ENCODE measurements around the gene DIP2A.
"Not testable (repeated sequence)": the region's sequence is repeated elsewhere in the genome, so short reads cannot be mapped to it uniquely, and the experiment has no call there.

The DIP2A gene

GRCh38 chr21:46442938-46443337, 15.8 kb upstream of the DIP2A start:
- Histone ChIP-seq H3K27ac (ENCODE audit: insufficient read depth, low read depth, low read length, poor library complexity, severe bottlenecking) (no peak overlapping the region), H3K36me3 (ENCODE audit: control insufficient read depth, insufficient read depth, low read length) (peaks cover 32% of the 10 kb centered on the region)
- WGBS, 2 experiments, result 90 to 92% methylated on average over 15 of the region's 15 CpGs

GRCh38 chr21:46443910-46444309, 14.8 kb upstream of the DIP2A start:
- Histone ChIP-seq H3K4me1 (ENCODE audit: control insufficient read depth, insufficient read depth, low read length) (no peaks in the 10 kb centered on the region), H3K27ac (ENCODE audit: insufficient read depth, low read depth, low read length, poor library complexity, severe bottlenecking) (no peak overlapping the region), H3K27me3 (ENCODE audit: control insufficient read depth, insufficient read depth, low read length, poor library complexity, severe bottlenecking) (no peaks in the 10 kb centered on the region), H3K4me3 (ENCODE audit: insufficient read depth, low read depth, low read length) (no peak overlapping the region), H3K36me3 (ENCODE audit: control insufficient read depth, insufficient read depth, low read length) (peaks cover 28% of the 10 kb centered on the region), H3K9me3 (ENCODE audit: control insufficient read depth, low read length) (no peaks in the 10 kb centered on the region)
- WGBS, 2 experiments, result 89 to 93% methylated on average over 8 of the region's 8 CpGs

More at GRCh38 chr21:46442938-46443337, 15.8 kb upstream of the DIP2A start:
- Histone ChIP-seq H3K4me1 (ENCODE audit: control insufficient read depth, insufficient read depth, low read length) (no peaks in the 10 kb centered on the region), H3K27me3 (ENCODE audit: control insufficient read depth, insufficient read depth, low read length, poor library complexity, severe bottlenecking) (no peaks in the 10 kb centered on the region), H3K9me3 (ENCODE audit: control insufficient read depth, low read length) (no peaks in the 10 kb centered on the region), H3K4me3 (ENCODE audit: insufficient read depth, low read depth, low read length) (no peak overlapping the region)

- H3K27me3 ChIP-seq (ENCODE audit: control insufficient read depth, insufficient read depth, low read length, poor library complexity, severe bottlenecking), result no peaks in the 10 kb centered on the region
- 92 to 94% methylated on average over 5 of the region's 5 CpGs for WGBS, 2 experiments
- H3K4me1 ChIP-seq (ENCODE audit: control insufficient read depth, insufficient read depth, low read length), result no peaks in the 10 kb centered on the region
- H3K36me3 ChIP-seq (ENCODE audit: control insufficient read depth, insufficient read depth, low read length), result peaks cover 4% of the 10 kb centered on the region
- no peak overlapping the region for H3K27ac ChIP-seq (ENCODE audit: insufficient read depth, low read depth, low read length, poor library complexity, severe bottlenecking)
- H3K4me3 ChIP-seq (ENCODE audit: insufficient read depth, low read depth, low read length), result no peak overlapping the region
- no peaks in the 10 kb centered on the region for H3K9me3 ChIP-seq (ENCODE audit: control insufficient read depth, low read length)
These were observed 10.6 kb upstream of the DIP2A start for GRCh38 chr21:46448108-46448507.

GRCh38 chr21:46448855-46449254, 9.8 kb upstream of the DIP2A start:
- not testable (repeated sequence) for H3K27ac ChIP-seq (ENCODE audit: insufficient read depth, low read depth, low read length, poor library complexity, severe bottlenecking); H3K36me3 ChIP-seq (ENCODE audit: control insufficient read depth, insufficient read depth, low read length); H3K27me3 ChIP-seq (ENCODE audit: control insufficient read depth, insufficient read depth, low read length, poor library complexity, severe bottlenecking); H3K4me1 ChIP-seq (ENCODE audit: control insufficient read depth, insufficient read depth, low read length); H3K9me3 ChIP-seq (ENCODE audit: control insufficient read depth, low read length); H3K4me3 ChIP-seq (ENCODE audit: insufficient read depth, low read depth, low read length)
- WGBS, 2 experiments, result 97 to 98% methylated on average over 6 of the region's 6 CpGs

GRCh38 chr21:46452710-46453109, 6.0 kb upstream of the DIP2A start:
- 93 to 95% methylated on average over 5 of the region's 5 CpGs for WGBS, 2 experiments
- H3K4me3 ChIP-seq (ENCODE audit: insufficient read depth, low read depth, low read length), result no peak overlapping the region
- no peaks in the 10 kb centered on the region for H3K4me1 ChIP-seq (ENCODE audit: control insufficient read depth, insufficient read depth, low read length)
- no peak overlapping the region for H3K27ac ChIP-seq (ENCODE audit: insufficient read depth, low read depth, low read length, poor library complexity, severe bottlenecking)
- H3K27me3 ChIP-seq (ENCODE audit: control insufficient read depth, insufficient read depth, low read length, poor library complexity, severe bottlenecking), result no peaks in the 10 kb centered on the region
- H3K36me3 ChIP-seq (ENCODE audit: control insufficient read depth, insufficient read depth, low read length), result no peaks in the 10 kb centered on the region
- no peaks in the 10 kb centered on the region for H3K9me3 ChIP-seq (ENCODE audit: control insufficient read depth, low read length)

- Histone ChIP-seq H3K27me3 (ENCODE audit: control insufficient read depth, insufficient read depth, low read length, poor library complexity, severe bottlenecking) (no peaks in the 10 kb centered on the region), H3K4me1 (ENCODE audit: control insufficient read depth, insufficient read depth, low read length) (no peaks in the 10 kb centered on the region), H3K36me3 (ENCODE audit: control insufficient read depth, insufficient read depth, low read length) (no peaks in the 10 kb centered on the region), H3K27ac (ENCODE audit: insufficient read depth, low read depth, low read length, poor library complexity, severe bottlenecking) (no peak overlapping the region), H3K4me3 (ENCODE audit: insufficient read depth, low read depth, low read length) (no peak overlapping the region), H3K9me3 (ENCODE audit: control insufficient read depth, low read length) (no peaks in the 10 kb centered on the region)
- 59 to 62% methylated on average over 3 of the region's 3 CpGs for WGBS, 2 experiments
These were observed 4.5 kb upstream of the DIP2A start for GRCh38 chr21:46454142-46454541.

GRCh38 chr21:46454634-46455390, 3.9 kb upstream of the DIP2A start:
- Histone ChIP-seq H3K36me3 (ENCODE audit: control insufficient read depth, insufficient read depth, low read length) (no peaks in the 10 kb centered on the region), H3K4me1 (ENCODE audit: control insufficient read depth, insufficient read depth, low read length) (no peaks in the 10 kb centered on the region)
- 88 to 95% methylated on average over 4 of the region's 4 CpGs for WGBS, 2 experiments

GRCh38 chr21:46455575-46456385, 2.9 kb upstream of the DIP2A start:
- Histone ChIP-seq H3K27me3 (ENCODE audit: control insufficient read depth, insufficient read depth, low read length, poor library complexity, severe bottlenecking) (no peaks in the 10 kb centered on the region), H3K4me3 (ENCODE audit: insufficient read depth, low read depth, low read length) (no peak overlapping the region), H3K27ac (ENCODE audit: insufficient read depth, low read depth, low read length, poor library complexity, severe bottlenecking) (no peak overlapping the region), H3K4me1 (ENCODE audit: control insufficient read depth, insufficient read depth, low read length) (no peaks in the 10 kb centered on the region), H3K9me3 (ENCODE audit: control insufficient read depth, low read length) (no peaks in the 10 kb centered on the region), H3K36me3 (ENCODE audit: control insufficient read depth, insufficient read depth, low read length) (no peaks in the 10 kb centered on the region)
- WGBS, 2 experiments, result 89 to 95% methylated on average over 10 of the region's 10 CpGs

More at GRCh38 chr21:46454634-46455390, 3.9 kb upstream of the DIP2A start:
- Histone ChIP-seq H3K9me3 (ENCODE audit: control insufficient read depth, low read length) (no peaks in the 10 kb centered on the region), H3K4me3 (ENCODE audit: insufficient read depth, low read depth, low read length) (no peak overlapping the region), H3K27ac (ENCODE audit: insufficient read depth, low read depth, low read length, poor library complexity, severe bottlenecking) (no peak overlapping the region), H3K27me3 (ENCODE audit: control insufficient read depth, insufficient read depth, low read length, poor library complexity, severe bottlenecking) (no peaks in the 10 kb centered on the region)

GRCh38 chr21:46456750-46457149, 1.9 kb upstream of the DIP2A start:
- WGBS, 2 experiments, result 95 to 97% methylated on average over 4 of the region's 4 CpGs
- no peak overlapping the region for H3K4me3 ChIP-seq (ENCODE audit: insufficient read depth, low read depth, low read length)

GRCh38 chr21:46457801-46458314, 833 bp upstream of the DIP2A start:
- H3K27me3 ChIP-seq (ENCODE audit: control insufficient read depth, insufficient read depth, low read length, poor library complexity, severe bottlenecking), result no peaks in the 10 kb centered on the region
- no peaks in the 10 kb centered on the region for H3K9me3 ChIP-seq (ENCODE audit: control insufficient read depth, low read length)
- peak overlapping the region; percentile 79 for H3K27ac ChIP-seq (ENCODE audit: insufficient read depth, low read depth, low read length, poor library complexity, severe bottlenecking)
- 3 to 5% methylated on average over 30 of the region's 30 CpGs for WGBS, 2 experiments
- H3K36me3 ChIP-seq (ENCODE audit: control insufficient read depth, insufficient read depth, low read length), result no peaks in the 10 kb centered on the region
- H3K4me3 ChIP-seq (ENCODE audit: insufficient read depth, low read depth, low read length), result peak overlapping the region; percentile 60
- H3K4me1 ChIP-seq (ENCODE audit: control insufficient read depth, insufficient read depth, low read length), result no peaks in the 10 kb centered on the region

More at GRCh38 chr21:46456750-46457149, 1.9 kb upstream of the DIP2A start:
- no peaks in the 10 kb centered on the region for H3K27me3 ChIP-seq (ENCODE audit: control insufficient read depth, insufficient read depth, low read length, poor library complexity, severe bottlenecking)
- no peaks in the 10 kb centered on the region for H3K4me1 ChIP-seq (ENCODE audit: control insufficient read depth, insufficient read depth, low read length)
- no peaks in the 10 kb centered on the region for H3K9me3 ChIP-seq (ENCODE audit: control insufficient read depth, low read length)
- H3K36me3 ChIP-seq (ENCODE audit: control insufficient read depth, insufficient read depth, low read length), result no peaks in the 10 kb centered on the region
- H3K27ac ChIP-seq (ENCODE audit: insufficient read depth, low read depth, low read length, poor library complexity, severe bottlenecking), result no peak overlapping the region
